H9 (cell line): ENCODE data around the gene SOCS1. TPM values are rescaled to one million over a fixed set of nuclear protein-coding genes. Genes with fewer than 3 reads are reported as not detected.
A peak's percentile ranks its signal among the peaks of the same experiment; 100 is the strongest.

ENCODE experiments used
- DNase-seq: peaks from one replicate; pipeline ENCODE4 v3.0.0-alpha.2; 2017
- H2AFZ ChIP-seq: one replicate; pipeline ENCODE4 v1.6.1; 2013; ENCODE audit warnings: mild to moderate bottlenecking, low read length, control low read depth, moderate library complexity
- H2AK5ac ChIP-seq: 2 replicates; pipeline ENCODE4 v1.6.1; 2013; ENCODE audit warnings: low read length, control low read depth, mixed read lengths; ENCODE audit not compliant: insufficient read length
- H2BK120ac ChIP-seq: one replicate; pipeline ENCODE4 v1.6.1; 2013; ENCODE audit warnings: low read depth, mild to moderate bottlenecking, low read length, control low read depth, inconsistent platforms; ENCODE audit not compliant: poor library complexity, severe bottlenecking
- H2BK12ac ChIP-seq: 2 replicates; pipeline ENCODE4 v1.6.1; 2013; ENCODE audit warnings: low read length, control low read depth, mixed read lengths, low read depth; ENCODE audit not compliant: insufficient read length
- H2BK15ac ChIP-seq: 2 replicates; pipeline ENCODE4 v1.6.1; 2013; ENCODE audit warnings: low read depth, low read length, control low read depth
- H2BK20ac ChIP-seq: one replicate; pipeline ENCODE4 v1.6.1; 2013; ENCODE audit warnings: low read depth, mild to moderate bottlenecking, low read length, control low read depth, inconsistent platforms; ENCODE audit not compliant: poor library complexity, severe bottlenecking
- H2BK5ac ChIP-seq: 2 replicates; pipeline ENCODE4 v1.6.1; 2013; ENCODE audit warnings: low read length, control low read depth, mixed read lengths; ENCODE audit not compliant: insufficient read length
- H3K14ac ChIP-seq: 2 replicates; pipeline ENCODE4 v1.6.1; 2013; ENCODE audit warnings: low read length, control low read depth; ENCODE audit not compliant: insufficient read depth
- H3K18ac ChIP-seq: 2 replicates; pipeline ENCODE4 v1.6.1; 2013; ENCODE audit warnings: low read depth, mild to moderate bottlenecking, mixed read lengths, low read length, control low read depth; ENCODE audit not compliant: insufficient read length
- H3K23ac ChIP-seq: 2 replicates; pipeline ENCODE4 v1.6.1; 2013; ENCODE audit warnings: low read length, control low read depth, mixed read lengths, low read depth; ENCODE audit not compliant: insufficient read length
- H3K23me2 ChIP-seq: 2 replicates; pipeline ENCODE4 v1.6.1; 2013; ENCODE audit warnings: low read depth, mild to moderate bottlenecking, mixed read lengths, low read length, control low read depth; ENCODE audit not compliant: insufficient read length, poor library complexity, severe bottlenecking
- H3K27ac ChIP-seq: 2 replicates; pipeline ENCODE4 v1.5.1; 2013; ENCODE audit warnings: low read length, control low read depth, mixed read lengths, low read depth; ENCODE audit not compliant: insufficient read length
- H3K27me3 ChIP-seq: 2 replicates; pipeline ENCODE4 v1.6.1; 2013; ENCODE audit warnings: low read length, control low read depth, inconsistent platforms; ENCODE audit not compliant: insufficient read depth
- H3K4ac ChIP-seq: 2 replicates; pipeline ENCODE4 v1.6.1; 2013; ENCODE audit warnings: low read depth, mild to moderate bottlenecking, control low read depth, inconsistent platforms, low read length, moderate library complexity
- H3K4me1 ChIP-seq: 2 replicates; pipeline ENCODE4 v1.6.1; 2013; ENCODE audit warnings: low read length, control low read depth, inconsistent platforms; ENCODE audit not compliant: insufficient read depth
- H3K4me2 ChIP-seq: 2 replicates; pipeline ENCODE4 v1.6.1; 2013; ENCODE audit warnings: low read length, control low read depth, mixed read lengths; ENCODE audit not compliant: insufficient read length, insufficient read depth
- H3K56ac ChIP-seq: 2 replicates; pipeline ENCODE4 v1.6.1; 2013; ENCODE audit warnings: low read depth, mild to moderate bottlenecking, mixed read lengths, low read length, control low read depth; ENCODE audit not compliant: insufficient read length
- H3K79me1 ChIP-seq: 2 replicates; pipeline ENCODE4 v1.6.1; 2013; ENCODE audit warnings: low read depth, mild to moderate bottlenecking, moderate library complexity, low read length, control low read depth, inconsistent platforms; ENCODE audit not compliant: insufficient read depth, poor library complexity, severe bottlenecking
- H3K79me2 ChIP-seq: 2 replicates; pipeline ENCODE4 v1.6.1; 2013; ENCODE audit warnings: low read length, control low read depth, inconsistent platforms; ENCODE audit not compliant: insufficient read depth
- H3K9ac ChIP-seq: 2 replicates; pipeline ENCODE4 v1.6.1; 2013; ENCODE audit warnings: low read length, control low read depth, mixed read lengths; ENCODE audit not compliant: insufficient read length; ENCODE audit errors: extremely low read depth
- H3K9me3 ChIP-seq: one replicate; pipeline ENCODE4 v1.6.1; 2013; ENCODE audit warnings: low read depth, low read length, inconsistent platforms; ENCODE audit not compliant: control insufficient read depth
- H3T11ph ChIP-seq: one replicate; pipeline ENCODE4 v1.6.1; 2013; ENCODE audit warnings: mild to moderate bottlenecking, low read length, control low read depth, inconsistent platforms
- H4K20me1 ChIP-seq: one replicate; pipeline ENCODE4 v1.6.1; 2013; ENCODE audit not compliant: control insufficient read depth, insufficient read length, insufficient read depth
- H4K5ac ChIP-seq: 2 replicates; pipeline ENCODE4 v1.6.1; 2013; ENCODE audit warnings: low read depth, mild to moderate bottlenecking, mixed read lengths, low read length, control low read depth; ENCODE audit not compliant: insufficient read length
- H4K8ac ChIP-seq: replicated peaks from 2 replicates; pipeline ENCODE4 v1.6.1; 2013; ENCODE audit warnings: low read length, control low read depth, mixed read lengths, low read depth; ENCODE audit not compliant: insufficient read length
- H4K91ac ChIP-seq: 2 replicates; pipeline ENCODE4 v1.6.1; 2013; ENCODE audit warnings: low read depth, mild to moderate bottlenecking, moderate library complexity, mixed read lengths, low read length, control low read depth; ENCODE audit not compliant: insufficient read length
- H3K27ac Mint-ChIP-seq, 3 experiments: 2 replicates in 2 of 3; 3 replicates in 1 of 3; pipeline ENCODE4 v1.8.0; 2020 to 2021; ENCODE audit warnings: mixed read lengths in 3 of 3, mild to moderate bottlenecking in 1 of 3, moderate library complexity in 1 of 3
- H3K27me3 Mint-ChIP-seq: 2 replicates; pipeline ENCODE4 v1.8.0; 2021; ENCODE audit warnings: low read depth, mild to moderate bottlenecking, moderate library complexity, mixed read lengths
- H3K36me3 Mint-ChIP-seq, 3 experiments: 2 replicates in 2 of 3; 3 replicates in 1 of 3; pipeline ENCODE4 v1.8.0; 2020 to 2021; ENCODE audit warnings: low read depth in 3 of 3, mixed read lengths in 3 of 3; ENCODE audit not compliant: insufficient read depth in 1 of 3
- H3K4me1 Mint-ChIP-seq, 2 experiments: 2 replicates each; pipeline ENCODE4 v1.8.0; 2020; ENCODE audit warnings: mixed read lengths in 2 of 2
- H3K4me3 Mint-ChIP-seq, 2 experiments: 2 replicates in 1 of 2; 3 replicates in 1 of 2; pipeline ENCODE4 v1.8.0; 2020 to 2021; ENCODE audit warnings: mild to moderate bottlenecking in 2 of 2, mixed read lengths in 2 of 2, moderate library complexity in 1 of 2
- H3K9me3 Mint-ChIP-seq, 2 experiments: 2 replicates in 1 of 2; 3 replicates in 1 of 2; pipeline ENCODE4 v1.8.0; 2020; ENCODE audit warnings: mild to moderate bottlenecking in 2 of 2, mixed read lengths in 2 of 2, moderate library complexity in 1 of 2
- CTCF ChIP-seq: fragments of 200-600 bp; sonication (generic); conservative IDR thresholded peaks from 3 replicates; pipeline ENCODE4 v1.8.0; 2021; ENCODE audit warnings: antibody characterized with exemption, mild to moderate bottlenecking
- WGBS: extraction: QIAGEN DNeasy Blood & Tissue Kit; methylation state at CpG from one replicate; pipeline ENCODE4 v1.1.7; 2013; ENCODE audit warnings: missing lambda C conversion rate, low lambda C conversion rate, mixed read lengths; ENCODE audit not compliant: insufficient read length; ENCODE audit errors: extremely low coverage; 5-methylcytosine and 5-hydroxymethylcytosine counted together
- total RNA-seq: library from RNA; stranded (reverse); gene quantifications from 2 replicates; pipeline ENCODE4 v1.2.1, GENCODE V29; 2021

Gene SOCS1
- total RNA-seq, 1 experiment from 2014 or later = 11.0 TPM

- Histone ChIP-seq H3K9me3 (no peaks in the 10 kb centered on the region), H3K4ac (no peak overlapping the region), H3K79me1 (no peaks in the 10 kb centered on the region), H3K23ac (no peak overlapping the region), H3K23me2 (no peaks in the 10 kb centered on the region), H2AFZ (no peak overlapping the region), H4K20me1 (no peaks in the 10 kb centered on the region), H2BK12ac (no peak overlapping the region), H4K5ac (no peak overlapping the region), H3K27ac (no peak overlapping the region), H3T11ph (no peak overlapping the region), H3K4me2 (no peak overlapping the region), H2AK5ac (no peak overlapping the region), H3K9ac (no peak overlapping the region), H3K14ac (no peak overlapping the region; the same call in 1 of the 2 replicates), H3K56ac (no peak overlapping the region), H4K91ac (no peak overlapping the region), H3K18ac (no peak overlapping the region), H4K8ac (no peak overlapping the region), H2BK20ac (no peak overlapping the region), H2BK15ac (no peak overlapping the region), H3K27me3 (no peaks in the 10 kb centered on the region), H2BK120ac (no peak overlapping the region), H3K4me1 (no peaks in the 10 kb centered on the region), H2BK5ac (no peak overlapping the region), H3K79me2 (no peaks in the 10 kb centered on the region)
- DNase-seq = peak; percentile 50
- Mint-ChIP-seq H3K27ac (no peak overlapping the region), H3K4me1 (peaks cover 4 to 5% of the 10 kb centered on the region in 2 experiments; a peak in 2 of 4 replicates), H3K9me3 (no peaks in the 10 kb centered on the region), H3K27me3 (no peaks in the 10 kb centered on the region), H3K36me3 (no peaks in the 10 kb centered on the region), H3K4me3 (no peak overlapping the region)
- TF ChIP-seq CTCF = no peak
- no CpG with 5 or more reads among the region's 15 CpGs for WGBS
Measured at GRCh38 chr16:11238272-11239202, 17.5 kb downstream of the SOCS1 start.
